Aorta (tissue), 5 donors: Measurements from ENCODE around the gene CLIC5. TPM values are rescaled to one million over a fixed set of nuclear protein-coding genes. Genes with fewer than 3 reads are reported as not detected.
A peak's percentile ranks its signal among the peaks of the same experiment; 100 is the strongest.

ENCODE experiments used
- ATAC-seq: fragments of 200-7000 bp; cut with Tn5 transposase; one replicate; pipeline ENCODE4 v1.9.1; 2022; ENCODE audit warnings: moderate library complexity; ENCODE audit not compliant: low FRiP score
- DNase-seq, 2 donors: peaks; one replicate each; pipeline ENCODE4 v3.0.0-alpha.2; 2020
- H3K27ac ChIP-seq, 2 donors: one replicate each; pipeline ENCODE4 v1.5.1; 2013; ENCODE audit warnings: low read length in 2 of 2, mild to moderate bottlenecking in 2 of 2, moderate library complexity in 2 of 2, control low read depth in 1 of 2, inconsistent platforms in 1 of 2, low read depth in 1 of 2
- H3K27me3 ChIP-seq, 2 donors: one replicate each; pipeline ENCODE4 v1.6.1; 2013; ENCODE audit warnings: control low read depth in 1 of 2, low read length in 1 of 2, mild to moderate bottlenecking in 1 of 2, moderate library complexity in 1 of 2; ENCODE audit not compliant: insufficient read depth in 2 of 2, control insufficient read depth in 1 of 2
- H3K36me3 ChIP-seq, 2 donors: one replicate each; pipeline ENCODE4 v1.6.1; 2013; ENCODE audit warnings: control low read depth in 1 of 2, low read length in 1 of 2, mild to moderate bottlenecking in 1 of 2; ENCODE audit not compliant: insufficient read depth in 2 of 2, control insufficient read depth in 1 of 2
- H3K4me1 ChIP-seq, 2 donors: one replicate each; pipeline ENCODE4 v1.6.1; 2013; ENCODE audit warnings: low read length in 2 of 2, control low read depth in 1 of 2, mild to moderate bottlenecking in 1 of 2, moderate library complexity in 1 of 2; ENCODE audit not compliant: insufficient read depth in 2 of 2, control insufficient read depth in 1 of 2
- H3K4me3 ChIP-seq, 2 donors: one replicate each; pipeline ENCODE4 v1.5.1; 2013; ENCODE audit warnings: low read length in 2 of 2, control low read depth in 1 of 2, mild to moderate bottlenecking in 1 of 2
- H3K9me3 ChIP-seq: one replicate; pipeline ENCODE4 v1.6.1; 2013; ENCODE audit warnings: mild to moderate bottlenecking, low read length; ENCODE audit not compliant: control insufficient read depth
- WGBS, 2 donors: extraction: QIAGEN DNeasy Blood & Tissue Kit; methylation state at CpG; one replicate each; pipeline ENCODE4 v1.1.7; 2013; 5-methylcytosine and 5-hydroxymethylcytosine counted together
- intact Hi-C, 2 donors: fragments of 100-400 bp; cut with DNase I; formaldehyde crosslinking; loops; one replicate each; pipeline versions ENCODE4 v1.14.2 to v1.15.0; 2022
- polyA plus RNA-seq, 2 donors: library from polyadenylated mRNA; stranded (reverse); fragments of 200-250 nt; gene quantifications; one replicate each; pipeline ENCODE4 v1.2.3, GENCODE V29; 2013
- total RNA-seq, 2 donors: library from RNA; stranded (reverse); fragmentation: NEBNext Ultra II Directional; extraction: Animal tissue kit (Norgen Biotek cat#: 25700); gene quantifications; one replicate each; pipeline ENCODE4 v1.2.1, GENCODE V29; 2021
- donor health status: healthy with polysubstance abuse.
- donor health status: Bipolar disorder and iron deficiency.
- donor health status: DM: no; HTN: no; CAD: no.
- donor health status: DM: no; HTN: no; CAD: no.
- donor health status: DM: yes; HTN: yes; CAD: no.

The CLIC5 gene
- total and polyA plus RNA-seq, 4 donors = 0.10 to 9.2 (median 4.7) TPM

DNA sequence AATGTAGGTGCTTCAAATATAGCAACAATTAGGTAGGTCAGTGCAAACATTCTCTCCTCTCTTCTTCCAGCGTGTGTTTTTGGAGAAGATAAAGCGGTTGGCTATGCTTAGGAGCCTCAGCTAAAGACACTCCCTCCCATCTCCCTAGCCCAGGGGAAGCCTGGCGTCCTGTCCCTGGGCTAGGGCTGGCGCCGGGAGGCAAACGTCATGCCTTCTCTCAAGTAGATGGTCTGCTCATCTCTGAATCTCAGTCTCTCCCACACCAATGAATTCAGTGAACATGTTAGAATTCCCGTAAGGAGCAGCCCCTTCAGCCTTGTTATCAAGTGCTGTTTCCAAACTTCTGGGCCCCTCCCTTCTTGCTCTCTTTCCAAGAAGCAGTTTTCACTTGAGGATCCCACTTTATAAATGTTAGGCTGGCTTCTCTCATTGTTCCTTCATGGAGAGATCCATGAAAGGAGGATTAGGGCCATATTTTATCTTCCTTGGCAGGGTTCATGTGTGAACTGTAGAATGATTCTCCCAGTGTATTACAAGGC, 142.8 kb downstream of the CLIC5 start:
- Histone ChIP-seq H3K9me3 (no peaks in the 10 kb centered on the region), H3K27ac (no peak overlapping the region), H3K4me1 (no peaks in the 10 kb centered on the region), H3K27me3 (no peaks in the 10 kb centered on the region), H3K36me3 (no peaks in the 10 kb centered on the region), H3K4me3 (no peak overlapping the region)
- WGBS, 2 donors = 81 to 82% methylated on average over 7 of the region's 7 CpGs
- peak; percentile 66 for ATAC-seq
- intact Hi-C loops = no loop called here
- DNase-seq = no peak

GRCh38 chr6:45870531-45870930, 145.1 kb downstream of the CLIC5 start:
- Histone ChIP-seq H3K4me3 (no peak overlapping the region), H3K36me3 (no peaks in the 10 kb centered on the region), H3K4me1 (no peaks in the 10 kb centered on the region), H3K27ac (no peak overlapping the region), H3K27me3 (peaks cover 0 to 3% of the 10 kb centered on the region in 2 donors), H3K9me3 (no peaks in the 10 kb centered on the region)
- 54 to 58% methylated on average over 4 of the region's 4 CpGs for WGBS, 2 donors
- intact Hi-C loops = no loop called here
- ATAC-seq (no peak), DNase-seq (no peak)

DNA sequence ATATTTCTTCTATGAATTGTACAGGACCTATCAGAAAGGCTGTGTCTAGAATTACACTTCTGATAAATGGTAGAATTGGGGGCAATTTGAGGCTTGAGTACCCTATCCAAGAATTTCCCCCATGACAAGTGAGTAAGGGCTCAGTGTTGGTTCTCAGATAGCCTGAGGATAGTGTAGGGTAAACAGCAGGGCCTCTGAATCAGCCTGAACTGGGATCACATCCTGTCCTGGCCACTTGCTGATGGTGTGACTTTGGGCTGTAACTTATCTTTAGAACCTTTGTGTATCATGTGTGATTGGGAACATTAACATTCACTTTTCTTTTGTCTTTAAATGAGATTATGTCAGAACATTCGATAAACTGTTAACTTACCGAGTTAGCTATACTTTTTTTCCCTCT, 151.0 kb downstream of the CLIC5 start:
- no peaks in the 10 kb centered on the region for H3K9me3 ChIP-seq
- no peaks in the 10 kb centered on the region for H3K36me3 ChIP-seq
- H3K27ac ChIP-seq = no peak overlapping the region
- H3K27me3 ChIP-seq = peaks cover 0 to 3% of the 10 kb centered on the region in 2 donors
- 91% methylated on average over 2 of the region's 2 CpGs for WGBS, 2 donors
- ATAC-seq = no peak
- H3K4me1 ChIP-seq = no peaks in the 10 kb centered on the region
- H3K4me3 ChIP-seq = no peak overlapping the region
- no peak for DNase-seq
- intact Hi-C loops = no loop called here

GRCh38 chr6:45858691-45859090, 157.0 kb downstream of the CLIC5 start:
- no peak overlapping the region for H3K27ac ChIP-seq
- no peaks in the 10 kb centered on the region for H3K27me3 ChIP-seq
- no peaks in the 10 kb centered on the region for H3K4me1 ChIP-seq
- intact Hi-C loops = no loop called here
- no peaks in the 10 kb centered on the region for H3K9me3 ChIP-seq
- WGBS, 2 donors = 41 to 68% methylated on average over 3 of the region's 3 CpGs
- DNase-seq (no peak), ATAC-seq (no peak)
- no peaks in the 10 kb centered on the region for H3K36me3 ChIP-seq
- H3K4me3 ChIP-seq = no peak overlapping the region

- intact Hi-C loops = no loop called here
- no peak for ATAC-seq
- WGBS, 2 donors = 72 to 79% methylated on average over 2 of the region's 2 CpGs
These were observed 157.8 kb downstream of the CLIC5 start for GRCh38 chr6:45857827-45858226.

GRCh38 chr6:45855642-45856394, 159.8 kb downstream of the CLIC5 start:
- Histone ChIP-seq H3K27ac (no peak overlapping the region), H3K4me1 (no peaks in the 10 kb centered on the region), H3K9me3 (no peaks in the 10 kb centered on the region), H3K4me3 (no peak overlapping the region), H3K27me3 (peaks cover 0 to 1% of the 10 kb centered on the region in 2 donors), H3K36me3 (no peaks in the 10 kb centered on the region)
- intact Hi-C loops = no loop called here
- DNase-seq (no peak), ATAC-seq (peak; percentile 66)
- 63 to 70% methylated on average over 3 of the region's 3 CpGs for WGBS, 2 donors

More at GRCh38 chr6:45857827-45858226, 157.8 kb downstream of the CLIC5 start:
- Histone ChIP-seq H3K4me3 (no peak overlapping the region), H3K4me1 (no peaks in the 10 kb centered on the region), H3K27me3 (peaks cover 0 to 1% of the 10 kb centered on the region in 2 donors), H3K36me3 (no peaks in the 10 kb centered on the region), H3K9me3 (no peaks in the 10 kb centered on the region), H3K27ac (no peak overlapping the region)
- DNase-seq = no peak

GRCh38 chr6:45854149-45854742, 161.4 kb downstream of the CLIC5 start:
- H3K27ac ChIP-seq = no peak overlapping the region
- H3K4me1 ChIP-seq = no peaks in the 10 kb centered on the region
- DNase-seq = no peak
- WGBS, 2 donors = 53 to 60% methylated on average over 10 of the region's 10 CpGs
- ATAC-seq = no peak
- intact Hi-C loops = no loop called here
- peaks cover 0 to 1% of the 10 kb centered on the region in 2 donors for H3K27me3 ChIP-seq
- H3K4me3 ChIP-seq = no peak overlapping the region
- no peaks in the 10 kb centered on the region for H3K9me3 ChIP-seq
- no peaks in the 10 kb centered on the region for H3K36me3 ChIP-seq

- 45 to 56% methylated on average over 1 of the region's 1 CpG for WGBS, 2 donors
- intact Hi-C loops = no loop called here
- no peaks in the 10 kb centered on the region for H3K36me3 ChIP-seq
- peaks cover 0 to 1% of the 10 kb centered on the region in 2 donors for H3K27me3 ChIP-seq
- H3K4me3 ChIP-seq = no peak overlapping the region
- DNase-seq (no peak), ATAC-seq (no peak)
- H3K9me3 ChIP-seq = no peaks in the 10 kb centered on the region
- H3K27ac ChIP-seq = no peak overlapping the region
- H3K4me1 ChIP-seq = no peaks in the 10 kb centered on the region
These were observed 164.6 kb downstream of the CLIC5 start for GRCh38 chr6:45851034-45851400.
